Measurements from ENCODE around the gene WIPF2. TPM values are rescaled to one million over a fixed set of nuclear protein-coding genes. Genes with fewer than 3 reads are reported as not detected.
"Not testable (repeated sequence)": the region's sequence is repeated elsewhere in the genome, so short reads cannot be mapped to it uniquely, and the experiment has no call there.

The WIPF2 gene
- total RNA-seq, 1 experiment from 2014 or later: 6.0 TPM

DNA sequence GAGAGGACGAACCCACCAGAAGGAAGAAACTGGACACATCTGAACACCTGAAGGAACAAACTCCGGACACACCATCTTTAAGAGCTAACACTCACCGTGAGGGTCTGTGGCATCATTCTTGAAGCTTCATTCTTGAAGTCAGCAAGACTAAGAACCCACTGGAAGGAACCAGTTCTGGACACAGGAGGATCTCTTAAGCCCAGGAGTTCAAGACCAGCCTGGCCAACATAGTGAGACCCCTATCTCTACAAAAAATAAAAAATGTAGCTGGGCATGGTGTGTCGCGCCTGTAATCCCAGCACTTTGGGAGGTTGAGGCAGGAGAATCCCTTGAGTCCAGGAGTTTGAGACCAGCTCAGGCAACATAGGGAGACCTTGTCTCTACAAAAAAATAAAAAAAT lies 20.5 kb upstream of the WIPF2 start:
- H3K4me2 ChIP-seq (ENCODE audit: low read length): no peak overlapping the region
- H4K20me1 ChIP-seq (ENCODE audit: low read length): no peaks in the 10 kb centered on the region
- H3K4me1 ChIP-seq (ENCODE audit: insufficient read depth, low read length): no peaks in the 10 kb centered on the region
- intact Hi-C loops (cut with micrococcal nuclease): no loop called here
- no TSS peak for BruUV-seq (replicated peaks)
- DNase-seq (no peak), ATAC-seq (no peak)
- no peaks in the 10 kb centered on the region for H3K9me3 ChIP-seq (ENCODE audit: low read length)
- no peaks in the 10 kb centered on the region for H3K27me3 ChIP-seq (ENCODE audit: low read length)
- CTCF ChIA-PET: no interaction called here
- no peak overlapping the region for H3K9ac ChIP-seq (ENCODE audit: low read length)
- no peaks in the 10 kb centered on the region for H3K36me3 ChIP-seq (ENCODE audit: low read depth, low read length)
- H3K4me3 ChIP-seq (ENCODE audit: low read length): no peak overlapping the region
- H3F3A ChIP-seq (ENCODE audit: low read length, unreplicated experiment): no peaks in the 10 kb centered on the region
- TF ChIP-seq EZH2 (IDR thresholded peaks at IDR 0.05; ENCODE audit: low read length, unreplicated experiment): no peak
- TF ChIP-seq, protein P1, sequence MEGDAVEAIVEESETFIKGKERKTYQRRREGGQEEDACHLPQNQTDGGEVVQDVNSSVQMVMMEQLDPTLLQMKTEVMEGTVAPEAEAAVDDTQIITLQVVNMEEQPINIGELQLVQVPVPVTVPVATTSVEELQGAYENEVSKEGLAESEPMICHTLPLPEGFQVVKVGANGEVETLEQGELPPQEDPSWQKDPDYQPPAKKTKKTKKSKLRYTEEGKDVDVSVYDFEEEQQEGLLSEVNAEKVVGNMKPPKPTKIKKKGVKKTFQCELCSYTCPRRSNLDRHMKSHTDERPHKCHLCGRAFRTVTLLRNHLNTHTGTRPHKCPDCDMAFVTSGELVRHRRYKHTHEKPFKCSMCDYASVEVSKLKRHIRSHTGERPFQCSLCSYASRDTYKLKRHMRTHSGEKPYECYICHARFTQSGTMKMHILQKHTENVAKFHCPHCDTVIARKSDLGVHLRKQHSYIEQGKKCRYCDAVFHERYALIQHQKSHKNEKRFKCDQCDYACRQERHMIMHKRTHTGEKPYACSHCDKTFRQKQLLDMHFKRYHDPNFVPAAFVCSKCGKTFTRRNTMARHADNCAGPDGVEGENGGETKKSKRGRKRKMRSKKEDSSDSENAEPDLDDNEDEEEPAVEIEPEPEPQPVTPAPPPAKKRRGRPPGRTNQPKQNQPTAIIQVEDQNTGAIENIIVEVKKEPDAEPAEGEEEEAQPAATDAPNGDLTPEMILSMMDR (conservative IDR thresholded peaks at IDR 0.05; ENCODE audit: low read depth, low read length): no peak
- no peak for TF ChIP-seq EZH2phosphoT487 (IDR thresholded peaks at IDR 0.05; ENCODE audit: borderline replicate concordance, low read length)
- no peaks in the 10 kb centered on the region for H3K9me2 ChIP-seq (replicated peaks; ENCODE audit: low read length)
- no peak overlapping the region for H2AFZ ChIP-seq (ENCODE audit: low read length)
- no peaks in the 10 kb centered on the region for H3K79me2 ChIP-seq (ENCODE audit: low read length)
- no peak overlapping the region for H3K27ac ChIP-seq (ENCODE audit: low read length)
- POLR2A ChIA-PET (ENCODE audit: unreplicated experiment): no interaction called here

DNA sequence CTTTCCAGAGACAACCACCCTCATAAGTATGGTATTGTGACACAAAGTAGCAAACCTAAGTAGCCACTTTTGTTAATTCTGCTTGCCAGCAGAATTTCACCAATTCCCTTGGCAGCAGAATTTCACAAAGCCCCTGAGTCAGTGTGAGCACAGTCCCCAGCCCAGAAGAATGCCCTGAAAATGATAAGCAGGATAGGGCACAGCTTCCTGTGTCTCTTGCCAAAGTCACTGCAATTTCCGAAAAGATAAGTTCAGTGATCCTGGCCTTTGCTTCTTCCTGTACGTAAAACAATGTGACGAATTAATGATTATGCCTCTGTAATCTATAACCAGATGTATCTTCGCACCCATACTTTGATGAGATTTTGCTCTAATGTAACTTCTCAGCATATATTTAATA lies 16.0 kb upstream of the WIPF2 start:
- Histone ChIP-seq H3K4me3 (ENCODE audit: low read length) (no peak overlapping the region), H4K20me1 (ENCODE audit: low read length) (no peaks in the 10 kb centered on the region), H3K27ac (ENCODE audit: low read length) (no peak overlapping the region), H3K27me3 (ENCODE audit: low read length) (no peaks in the 10 kb centered on the region), H3K9ac (ENCODE audit: low read length) (no peak overlapping the region), H3K9me3 (ENCODE audit: low read length) (no peaks in the 10 kb centered on the region), H3K36me3 (ENCODE audit: low read depth, low read length) (no peaks in the 10 kb centered on the region), H3K9me2 (replicated peaks; ENCODE audit: low read length) (no peaks in the 10 kb centered on the region), H3F3A (ENCODE audit: low read length, unreplicated experiment) (no peaks in the 10 kb centered on the region), H3K79me2 (ENCODE audit: low read length) (no peaks in the 10 kb centered on the region), H3K4me2 (ENCODE audit: low read length) (no peak overlapping the region), H3K4me1 (ENCODE audit: insufficient read depth, low read length) (no peaks in the 10 kb centered on the region), H2AFZ (ENCODE audit: low read length) (no peak overlapping the region)
- TF ChIP-seq, protein P1 (conservative IDR thresholded peaks at IDR 0.05; ENCODE audit: low read depth, low read length): no peak
- TF ChIP-seq EZH2phosphoT487 (IDR thresholded peaks at IDR 0.05; ENCODE audit: borderline replicate concordance, low read length) (no peak), EZH2 (IDR thresholded peaks at IDR 0.05; ENCODE audit: low read length, unreplicated experiment) (no peak)
- BruUV-seq (replicated peaks): no TSS peak
- intact Hi-C loops (cut with micrococcal nuclease): no loop called here
- no peak for ATAC-seq
- CTCF ChIA-PET: no interaction called here
- DNase-seq: no peak
- POLR2A ChIA-PET (ENCODE audit: unreplicated experiment): no interaction called here

DNA sequence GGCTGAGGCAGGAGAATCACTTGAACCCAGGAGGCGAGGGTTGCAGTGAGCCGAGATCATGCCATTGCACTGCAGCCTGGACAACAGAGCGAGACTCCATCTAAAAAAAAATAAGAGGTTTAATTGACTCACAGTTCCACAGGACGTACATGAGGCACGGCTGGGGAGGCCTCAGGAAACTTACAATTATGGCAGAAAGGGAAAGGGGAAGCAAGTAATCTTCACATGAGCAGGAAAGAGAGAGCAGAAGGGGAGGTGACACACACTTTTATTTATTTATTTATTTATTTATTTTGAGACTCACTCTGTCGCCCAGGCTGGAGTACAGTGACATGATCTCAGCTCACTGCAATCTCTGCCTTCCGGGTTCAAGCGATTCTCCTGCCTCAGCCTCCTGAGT lies 12.9 kb upstream of the WIPF2 start:
- H3K27me3 ChIP-seq (ENCODE audit: low read length); H3K79me2 ChIP-seq (ENCODE audit: low read length); H3K9me2 ChIP-seq (replicated peaks; ENCODE audit: low read length); H3K27ac ChIP-seq (ENCODE audit: low read length); H4K20me1 ChIP-seq (ENCODE audit: low read length); H3K9me3 ChIP-seq (ENCODE audit: low read length); H3K4me2 ChIP-seq (ENCODE audit: low read length); ATAC-seq; H3F3A ChIP-seq (ENCODE audit: low read length, unreplicated experiment); CTCF ChIA-PET; H3K9ac ChIP-seq (ENCODE audit: low read length); BruUV-seq (replicated peaks); H3K4me3 ChIP-seq (ENCODE audit: low read length); H2AFZ ChIP-seq (ENCODE audit: low read length); intact Hi-C loops (cut with micrococcal nuclease); DNase-seq; POLR2A ChIA-PET (ENCODE audit: unreplicated experiment); H3K4me1 ChIP-seq (ENCODE audit: insufficient read depth, low read length); H3K36me3 ChIP-seq (ENCODE audit: low read depth, low read length): not testable (repeated sequence)
